C4-2B (cell line): ENCODE results near the gene UACA.

ENCODE experiments used
- CTCF ChIP-seq: fragments of 450-650 bp; conservative IDR thresholded peaks from 2 replicates; pipeline ENCODE4 v1.5.1; 2017; ENCODE audit warnings: mild to moderate bottlenecking
- ZFX ChIP-seq: fragments of 450-650 bp; IDR thresholded peaks from 2 replicates; pipeline ENCODE4 v1.6.1; 2017

GRCh38 chr15:70797464-70797863 lies 34.1 kb upstream of the UACA start:
- TF ChIP-seq CTCF (no peak), ZFX (no peak)
